ENCODE data around the gene ASIC2. TPM values are rescaled to one million over a fixed set of nuclear protein-coding genes. Genes with fewer than 3 reads are reported as not detected.

The ASIC2 gene
- total and polyA plus RNA-seq, 7 donors = under 0.01 to 0.60 (median 0.19) TPM; not detected in 3

DNA sequence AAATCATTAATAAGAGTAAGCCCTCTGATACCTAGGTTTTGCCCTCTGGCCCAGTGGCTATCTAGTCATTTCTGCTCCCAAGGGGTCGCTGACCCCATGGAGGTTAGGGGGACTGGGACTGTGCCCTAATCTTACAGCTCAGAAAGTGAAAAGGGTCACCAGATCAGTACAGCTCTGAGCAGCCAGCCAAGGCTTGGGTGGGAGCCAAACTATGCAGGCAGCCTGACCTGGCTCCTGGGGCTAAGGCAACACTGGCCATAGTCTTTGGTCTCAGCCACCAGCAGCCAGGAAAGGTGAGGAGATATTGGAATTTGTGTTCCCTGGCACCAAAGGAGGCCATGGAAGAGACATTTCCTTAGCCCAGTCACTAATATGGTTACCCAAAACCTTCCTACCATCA, 67.6 kb downstream of the ASIC2 start:
- DNase-seq = no peak
- Histone ChIP-seq H3K27me3 (no peaks in the 10 kb centered on the region), H3K27ac (no peak overlapping the region), H3K4me1 (no peaks in the 10 kb centered on the region), H3K4me3 (no peak overlapping the region), H3K9me3 (no peaks in the 10 kb centered on the region), H3K36me3 (no peaks in the 10 kb centered on the region)
- TF ChIP-seq, protein P1, sequence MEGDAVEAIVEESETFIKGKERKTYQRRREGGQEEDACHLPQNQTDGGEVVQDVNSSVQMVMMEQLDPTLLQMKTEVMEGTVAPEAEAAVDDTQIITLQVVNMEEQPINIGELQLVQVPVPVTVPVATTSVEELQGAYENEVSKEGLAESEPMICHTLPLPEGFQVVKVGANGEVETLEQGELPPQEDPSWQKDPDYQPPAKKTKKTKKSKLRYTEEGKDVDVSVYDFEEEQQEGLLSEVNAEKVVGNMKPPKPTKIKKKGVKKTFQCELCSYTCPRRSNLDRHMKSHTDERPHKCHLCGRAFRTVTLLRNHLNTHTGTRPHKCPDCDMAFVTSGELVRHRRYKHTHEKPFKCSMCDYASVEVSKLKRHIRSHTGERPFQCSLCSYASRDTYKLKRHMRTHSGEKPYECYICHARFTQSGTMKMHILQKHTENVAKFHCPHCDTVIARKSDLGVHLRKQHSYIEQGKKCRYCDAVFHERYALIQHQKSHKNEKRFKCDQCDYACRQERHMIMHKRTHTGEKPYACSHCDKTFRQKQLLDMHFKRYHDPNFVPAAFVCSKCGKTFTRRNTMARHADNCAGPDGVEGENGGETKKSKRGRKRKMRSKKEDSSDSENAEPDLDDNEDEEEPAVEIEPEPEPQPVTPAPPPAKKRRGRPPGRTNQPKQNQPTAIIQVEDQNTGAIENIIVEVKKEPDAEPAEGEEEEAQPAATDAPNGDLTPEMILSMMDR (IDR thresholded peaks at IDR 0.05) = no peak
- TF ChIP-seq POLR2AphosphoS5 (IDR thresholded peaks at IDR 0.05) (no peak), POLR2A (IDR thresholded peaks at IDR 0.05) (no peak), EP300 (IDR thresholded peaks at IDR 0.05) (no peak)
- intact Hi-C loops (cut with DNase I) = no loop called here
- WGBS, 2 donors = 73 to 77% methylated on average over 1 of the region's 1 CpG

DNA sequence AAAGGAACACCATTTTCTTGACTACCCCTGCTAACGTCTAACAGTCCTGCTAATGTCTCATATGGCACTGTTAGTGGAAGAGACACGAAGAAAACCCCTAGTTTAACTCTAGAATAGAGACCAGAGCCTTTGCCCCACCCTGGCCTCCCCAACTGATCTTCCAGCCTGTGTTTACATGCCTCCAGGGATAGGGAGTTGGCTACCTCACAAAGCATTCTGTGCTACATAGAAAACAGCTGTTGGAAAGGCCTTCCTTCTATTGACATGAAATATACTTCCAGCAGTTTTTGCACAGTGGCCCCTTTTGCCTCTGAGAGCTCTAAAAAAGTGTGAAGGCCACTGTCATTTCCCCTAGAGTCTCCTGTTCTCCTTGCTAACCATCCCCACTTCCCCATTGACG, 73.1 kb downstream of the ASIC2 start:
- 63 to 79% methylated on average over 3 of the region's 3 CpGs for WGBS, 2 donors
- no peak for DNase-seq
- H3K4me1 ChIP-seq = no peaks in the 10 kb centered on the region
- intact Hi-C loops (cut with DNase I) = no loop called here
- no peaks in the 10 kb centered on the region for H3K9me3 ChIP-seq
- no peak overlapping the region for H3K4me3 ChIP-seq
- TF ChIP-seq POLR2A (IDR thresholded peaks at IDR 0.05) (no peak), POLR2AphosphoS5 (IDR thresholded peaks at IDR 0.05) (no peak)
- TF ChIP-seq, protein P1 (IDR thresholded peaks at IDR 0.05) = no peak
- H3K27me3 ChIP-seq = no peaks in the 10 kb centered on the region
- no peaks in the 10 kb centered on the region for H3K36me3 ChIP-seq
- no peak overlapping the region for H3K27ac ChIP-seq

DNA sequence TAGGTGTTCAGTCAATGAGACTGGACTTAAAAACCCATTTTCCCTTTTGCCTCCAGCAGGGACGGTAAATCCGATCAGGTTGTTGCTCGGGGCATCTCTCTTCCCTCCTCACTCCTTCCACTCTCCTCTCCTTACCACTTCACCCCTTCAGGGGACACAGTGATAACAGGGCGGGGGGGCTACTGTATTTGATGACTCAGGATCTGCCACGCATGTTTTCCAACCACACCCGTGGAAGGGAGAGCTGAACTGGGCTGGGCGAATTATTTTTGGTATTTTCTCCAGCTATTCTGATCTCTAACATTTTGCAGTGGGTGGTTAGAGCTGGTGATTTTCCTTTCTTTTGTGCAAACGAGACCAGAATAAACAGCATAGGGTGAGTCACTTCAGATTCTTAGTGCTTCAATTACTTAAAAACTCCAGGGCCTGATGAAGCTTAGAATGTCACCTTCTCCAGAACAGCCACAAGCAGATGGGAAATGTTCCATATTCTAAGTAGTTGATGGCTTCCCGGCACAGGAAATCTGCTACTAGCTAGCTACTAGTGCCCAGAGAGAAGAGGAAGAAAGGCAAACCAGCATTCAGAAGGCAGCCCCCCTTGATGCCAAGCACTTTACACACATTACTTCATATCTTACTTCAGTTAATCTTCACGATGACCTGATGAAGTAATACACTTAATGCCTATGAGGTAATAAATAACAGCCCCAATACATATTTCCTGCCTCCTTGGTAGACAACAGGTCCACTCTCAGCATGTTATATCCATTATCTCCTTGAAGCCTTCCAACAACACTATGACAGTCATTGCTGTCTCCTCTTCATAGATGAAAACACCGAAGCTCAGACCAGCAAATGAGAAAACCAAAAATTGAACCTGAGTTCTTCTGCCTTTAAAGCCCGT, 74.1 kb downstream of the ASIC2 start:
- no peak for DNase-seq
- WGBS, 2 donors = 67 to 69% methylated on average over 12 of the region's 12 CpGs
- H3K27ac ChIP-seq = no peak overlapping the region
- H3K4me3 ChIP-seq = no peak overlapping the region
- no peaks in the 10 kb centered on the region for H3K36me3 ChIP-seq
- no peaks in the 10 kb centered on the region for H3K4me1 ChIP-seq
- H3K27me3 ChIP-seq = no peaks in the 10 kb centered on the region
- no peak for TF ChIP-seq POLR2AphosphoS5 (IDR thresholded peaks at IDR 0.05)
- no peak for TF ChIP-seq POLR2A (IDR thresholded peaks at IDR 0.05)
- TF ChIP-seq, protein P1 (IDR thresholded peaks at IDR 0.05) = no peak
- no peak for TF ChIP-seq EP300 (IDR thresholded peaks at IDR 0.05)
- intact Hi-C loops (cut with DNase I) = no loop called here
- H3K9me3 ChIP-seq = no peaks in the 10 kb centered on the region

DNA sequence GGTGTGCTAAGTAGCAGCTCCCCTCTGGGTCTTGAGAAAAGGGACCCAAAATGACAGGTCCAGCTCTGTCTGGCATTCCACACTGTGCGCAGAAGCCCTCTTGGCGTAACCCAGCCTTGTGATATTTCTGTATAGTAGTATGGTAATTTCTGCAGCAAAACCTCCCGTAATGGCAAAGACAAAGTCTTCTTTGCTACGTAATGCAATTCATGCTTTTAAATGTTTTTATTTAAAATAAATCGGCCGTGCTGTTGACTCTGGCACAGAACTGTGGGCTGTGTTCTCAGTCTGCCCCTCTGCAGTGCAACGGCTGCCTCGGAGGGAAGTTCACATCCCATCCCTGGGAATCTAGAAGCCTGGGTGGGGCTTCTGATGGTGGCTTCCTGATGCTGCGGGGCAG, 75.2 kb downstream of the ASIC2 start:
- H3K27ac ChIP-seq = no peak overlapping the region
- WGBS, 2 donors = 79 to 87% methylated on average over 9 of the region's 9 CpGs
- intact Hi-C loops (cut with DNase I) = no loop called here
- no peak overlapping the region for H3K4me3 ChIP-seq
- no peaks in the 10 kb centered on the region for H3K27me3 ChIP-seq
- DNase-seq = no peak
- no peaks in the 10 kb centered on the region for H3K4me1 ChIP-seq
- H3K9me3 ChIP-seq = no peaks in the 10 kb centered on the region
- H3K36me3 ChIP-seq = no peaks in the 10 kb centered on the region
- TF ChIP-seq POLR2AphosphoS5 (IDR thresholded peaks at IDR 0.05) = no peak
- no peak for TF ChIP-seq EP300 (IDR thresholded peaks at IDR 0.05)
- no peak for TF ChIP-seq POLR2A (IDR thresholded peaks at IDR 0.05)
- TF ChIP-seq, protein P1 (IDR thresholded peaks at IDR 0.05) = no peak

All from sigmoid colon (tissue), 7 donors.